ENCODE data around the gene SENP1.

The SENP1 gene

GRCh38 chr12:48022676-48023385 is 83.0 kb downstream of the SENP1 start:
- H3K4me1 ChIP-seq (ENCODE audit: control extremely low read depth in 1 of 4, control insufficient read depth in 4 of 4, insufficient read depth in 4 of 4, low read length in 3 of 4) = peaks cover 0 to 15% (median 12%) of the 10 kb centered on the region in 4 experiments
- no peak overlapping the region for H3K27ac ChIP-seq (ENCODE audit: insufficient read depth in 1 of 2, low read depth in 1 of 2, low read length in 2 of 2, poor library complexity in 1 of 2, severe bottlenecking in 2 of 2)
- DNase-seq = no peak
- no peak overlapping the region for H3K4me3 ChIP-seq (ENCODE audit: control insufficient read depth in 1 of 7, extremely low read depth in 1 of 7, insufficient read depth in 4 of 7, low read depth in 2 of 7, low read length in 6 of 7)
- ChIA-PET POLR2A (no interaction called here), CTCF (interaction anchor here (1.1 to 1.3 kb wide), 2 partner anchors 12 to 59 kb away, joined by 4 to 5 read pairs; partner anchors contain the start of gene TMEM106C)
- no peaks in the 10 kb centered on the region for H3K9me3 ChIP-seq (ENCODE audit: control extremely low read depth in 1 of 5, control insufficient read depth in 4 of 5, insufficient read depth in 2 of 5, low read depth in 1 of 5, low read length in 4 of 5)
- H3K36me3 ChIP-seq (ENCODE audit: control insufficient read depth in 4 of 4, insufficient read depth in 4 of 4, low read length in 3 of 4) = no peaks in the 10 kb centered on the region
- 97% methylated on average over 5 of the region's 7 CpGs for WGBS (ENCODE audit: insufficient coverage)
- H3K27me3 ChIP-seq (replicated peaks in 2 of 5; ENCODE audit: control insufficient read depth in 4 of 5, insufficient read depth in 5 of 5, low read length in 4 of 5) = peaks cover 0 to 7% (median 5%) of the 10 kb centered on the region in 5 experiments

GRCh38 chr12:48022180-48022521 is 83.7 kb downstream of the SENP1 start:
- no peak for DNase-seq
- H3K4me3 ChIP-seq (ENCODE audit: control insufficient read depth in 1 of 7, extremely low read depth in 1 of 7, insufficient read depth in 4 of 7, low read depth in 2 of 7, low read length in 6 of 7) = no peak overlapping the region
- peaks cover 0 to 7% (median 5%) of the 10 kb centered on the region in 5 experiments for H3K27me3 ChIP-seq (replicated peaks in 2 of 5; ENCODE audit: control insufficient read depth in 4 of 5, insufficient read depth in 5 of 5, low read length in 4 of 5)
- ChIA-PET POLR2A (no interaction called here), CTCF (interaction anchor here (1.1 to 1.3 kb wide), 2 partner anchors 11 to 59 kb away, joined by 4 to 5 read pairs; partner anchors contain the start of gene TMEM106C)
- no peak overlapping the region for H3K27ac ChIP-seq (ENCODE audit: insufficient read depth in 1 of 2, low read depth in 1 of 2, low read length in 2 of 2, poor library complexity in 1 of 2, severe bottlenecking in 2 of 2)
- peaks cover 0 to 8% (median 5%) of the 10 kb centered on the region in 4 experiments for H3K4me1 ChIP-seq (ENCODE audit: control extremely low read depth in 1 of 4, control insufficient read depth in 4 of 4, insufficient read depth in 4 of 4, low read length in 3 of 4)
- no peaks in the 10 kb centered on the region for H3K9me3 ChIP-seq (ENCODE audit: control extremely low read depth in 1 of 5, control insufficient read depth in 4 of 5, insufficient read depth in 2 of 5, low read depth in 1 of 5, low read length in 4 of 5)
- WGBS (ENCODE audit: insufficient coverage) = no CpG with 5 or more reads among the region's 3 CpGs
- no peaks in the 10 kb centered on the region for H3K36me3 ChIP-seq (ENCODE audit: control insufficient read depth in 4 of 4, insufficient read depth in 4 of 4, low read length in 3 of 4)

GRCh38 chr12:48021485-48022179 is 84.2 kb downstream of the SENP1 start:
- peaks cover 0 to 9% (median 5%) of the 10 kb centered on the region in 5 experiments for H3K27me3 ChIP-seq (replicated peaks in 2 of 5; ENCODE audit: control insufficient read depth in 4 of 5, insufficient read depth in 5 of 5, low read length in 4 of 5)
- DNase-seq = no peak
- POLR2A ChIA-PET = no interaction called here
- H3K27ac ChIP-seq (ENCODE audit: insufficient read depth in 1 of 2, low read depth in 1 of 2, low read length in 2 of 2, poor library complexity in 1 of 2, severe bottlenecking in 2 of 2) = no peak overlapping the region
- CTCF ChIA-PET = interaction anchor here (1.1 to 1.3 kb wide), 2 partner anchors 11 to 58 kb away, joined by 4 to 5 read pairs; partner anchors contain the start of gene TMEM106C
- no peaks in the 10 kb centered on the region for H3K36me3 ChIP-seq (ENCODE audit: control insufficient read depth in 4 of 4, insufficient read depth in 4 of 4, low read length in 3 of 4)
- H3K4me3 ChIP-seq (ENCODE audit: control insufficient read depth in 1 of 7, extremely low read depth in 1 of 7, insufficient read depth in 4 of 7, low read depth in 2 of 7, low read length in 6 of 7) = no peak overlapping the region
- no peaks in the 10 kb centered on the region for H3K9me3 ChIP-seq (ENCODE audit: control extremely low read depth in 1 of 5, control insufficient read depth in 4 of 5, insufficient read depth in 2 of 5, low read depth in 1 of 5, low read length in 4 of 5)
- peaks cover 0 to 3% (median under 1%) of the 10 kb centered on the region in 4 experiments for H3K4me1 ChIP-seq (ENCODE audit: control extremely low read depth in 1 of 4, control insufficient read depth in 4 of 4, insufficient read depth in 4 of 4, low read length in 3 of 4)
- 96% methylated on average over 4 of the region's 5 CpGs for whole genome bisulfite sequencing (ENCODE audit: insufficient coverage)

- POLR2A ChIA-PET = no interaction called here
- WGBS (ENCODE audit: insufficient coverage) = no CpG with 5 or more reads among the region's 3 CpGs
- no peaks in the 10 kb centered on the region for H3K9me3 ChIP-seq (ENCODE audit: control extremely low read depth in 1 of 5, control insufficient read depth in 4 of 5, insufficient read depth in 2 of 5, low read depth in 1 of 5, low read length in 4 of 5)
- CTCF ChIA-PET = no interaction called here
- no peak overlapping the region for H3K4me3 ChIP-seq (ENCODE audit: control insufficient read depth in 1 of 7, extremely low read depth in 1 of 7, insufficient read depth in 4 of 7, low read depth in 2 of 7, low read length in 6 of 7)
- H3K27ac ChIP-seq (ENCODE audit: insufficient read depth in 1 of 2, low read depth in 1 of 2, low read length in 2 of 2, poor library complexity in 1 of 2, severe bottlenecking in 2 of 2) = no peak overlapping the region
- no peak for DNase-seq
- peaks cover 0 to 11% (median 5%) of the 10 kb centered on the region in 5 experiments for H3K27me3 ChIP-seq (replicated peaks in 2 of 5; ENCODE audit: control insufficient read depth in 4 of 5, insufficient read depth in 5 of 5, low read length in 4 of 5)
- no peaks in the 10 kb centered on the region for H3K36me3 ChIP-seq (ENCODE audit: control insufficient read depth in 4 of 4, insufficient read depth in 4 of 4, low read length in 3 of 4)
- no peaks in the 10 kb centered on the region for H3K4me1 ChIP-seq (ENCODE audit: control extremely low read depth in 1 of 4, control insufficient read depth in 4 of 4, insufficient read depth in 4 of 4, low read length in 3 of 4)
These were observed 86.1 kb downstream of the SENP1 start for GRCh38 chr12:48019639-48020265.

- Histone ChIP-seq H3K4me3 (ENCODE audit: control insufficient read depth in 1 of 7, extremely low read depth in 1 of 7, insufficient read depth in 4 of 7, low read depth in 2 of 7, low read length in 6 of 7) (no peak overlapping the region), H3K4me1 (ENCODE audit: control extremely low read depth in 1 of 4, control insufficient read depth in 4 of 4, insufficient read depth in 4 of 4, low read length in 3 of 4) (no peaks in the 10 kb centered on the region), H3K27me3 (replicated peaks in 2 of 5; ENCODE audit: control insufficient read depth in 4 of 5, insufficient read depth in 5 of 5, low read length in 4 of 5) (peaks cover 0 to 11% (median 5%) of the 10 kb centered on the region in 5 experiments), H3K27ac (ENCODE audit: insufficient read depth in 1 of 2, low read depth in 1 of 2, low read length in 2 of 2, poor library complexity in 1 of 2, severe bottlenecking in 2 of 2) (no peak overlapping the region), H3K9me3 (ENCODE audit: control extremely low read depth in 1 of 5, control insufficient read depth in 4 of 5, insufficient read depth in 2 of 5, low read depth in 1 of 5, low read length in 4 of 5) (no peaks in the 10 kb centered on the region), H3K36me3 (ENCODE audit: control insufficient read depth in 4 of 4, insufficient read depth in 4 of 4, low read length in 3 of 4) (no peaks in the 10 kb centered on the region)
- no peak for DNase-seq
- WGBS (ENCODE audit: insufficient coverage) = 80% methylated on average over 4 of the region's 4 CpGs
- ChIA-PET POLR2A (no interaction called here), CTCF (no interaction called here)
These were observed 87.3 kb downstream of the SENP1 start for GRCh38 chr12:48018618-48018995.

GRCh38 chr12:48017921-48018617 is 87.8 kb downstream of the SENP1 start:
- POLR2A ChIA-PET = no interaction called here
- Histone ChIP-seq H3K27ac (ENCODE audit: insufficient read depth in 1 of 2, low read depth in 1 of 2, low read length in 2 of 2, poor library complexity in 1 of 2, severe bottlenecking in 2 of 2) (no peak overlapping the region), H3K36me3 (ENCODE audit: control insufficient read depth in 4 of 4, insufficient read depth in 4 of 4, low read length in 3 of 4) (no peaks in the 10 kb centered on the region), H3K4me3 (ENCODE audit: control insufficient read depth in 1 of 7, extremely low read depth in 1 of 7, insufficient read depth in 4 of 7, low read depth in 2 of 7, low read length in 6 of 7) (no peak overlapping the region), H3K9me3 (ENCODE audit: control extremely low read depth in 1 of 5, control insufficient read depth in 4 of 5, insufficient read depth in 2 of 5, low read depth in 1 of 5, low read length in 4 of 5) (no peaks in the 10 kb centered on the region), H3K27me3 (replicated peaks in 2 of 5; ENCODE audit: control insufficient read depth in 4 of 5, insufficient read depth in 5 of 5, low read length in 4 of 5) (peaks cover 0 to 11% (median 5%) of the 10 kb centered on the region in 5 experiments), H3K4me1 (ENCODE audit: control extremely low read depth in 1 of 4, control insufficient read depth in 4 of 4, insufficient read depth in 4 of 4, low read length in 3 of 4) (no peaks in the 10 kb centered on the region)
- CTCF ChIA-PET = interaction anchor here (0.5 kb wide), 1 partner anchor 140 kb away, joined by 4 read pairs; no protein-coding TSS in a partner anchor
- no peak for DNase-seq
- 76% methylated on average over 4 of the region's 4 CpGs for WGBS (ENCODE audit: insufficient coverage)
